Osteoblast (primary cell): Measurements from ENCODE around the gene TGFBRAP1. TPM values are rescaled to one million over a fixed set of nuclear protein-coding genes. Genes with fewer than 3 reads are reported as not detected.

Source experiments
- DNase-seq: peaks from one replicate; pipeline ENCODE4 v3.0.0; 2011; ENCODE audit warnings: low spot score, mixed read lengths; ENCODE audit not compliant: insufficient read length; ENCODE audit errors: missing footprints
- H2AFZ ChIP-seq: 2 replicates; pipeline ENCODE4 v1.6.0; 2011; ENCODE audit warnings: mild to moderate bottlenecking, low read length
- H3K27ac ChIP-seq: 2 replicates; pipeline ENCODE4 v1.5.1; 2011; ENCODE audit warnings: mild to moderate bottlenecking, low read depth, low read length, moderate library complexity
- H3K27me3 ChIP-seq: 2 replicates; pipeline ENCODE4 v1.6.0; 2012; ENCODE audit warnings: mild to moderate bottlenecking, control low read depth, inconsistent platforms, low read length, moderate library complexity; ENCODE audit not compliant: insufficient read depth
- H3K36me3 ChIP-seq: 2 replicates; pipeline ENCODE4 v1.5.1; 2011; ENCODE audit warnings: mild to moderate bottlenecking, low read length, control low read depth, moderate library complexity; ENCODE audit not compliant: insufficient read depth
- H3K4me1 ChIP-seq: 2 replicates; pipeline ENCODE4 v1.5.1; 2011; ENCODE audit warnings: mild to moderate bottlenecking, low read length, control low read depth, moderate library complexity; ENCODE audit not compliant: insufficient read depth
- H3K4me2 ChIP-seq: 2 replicates; pipeline ENCODE4 v1.6.0; 2011; ENCODE audit warnings: mild to moderate bottlenecking, low read length; ENCODE audit not compliant: insufficient read depth
- H3K4me3 ChIP-seq: fragments of 200-600 bp; sonication (generic); 3 replicates; pipeline ENCODE4 v1.5.1; 2012; ENCODE audit warnings: mild to moderate bottlenecking, low read length, inconsistent platforms; ENCODE audit not compliant: insufficient read depth
- H3K79me2 ChIP-seq: 2 replicates; pipeline ENCODE4 v1.6.0; 2012; ENCODE audit warnings: mild to moderate bottlenecking, low read length, control low read depth, inconsistent platforms; ENCODE audit not compliant: insufficient read depth
- H3K9me3 ChIP-seq: 2 replicates; pipeline ENCODE4 v1.5.1; 2011; ENCODE audit warnings: low read depth, low read length, control low read depth
- H4K20me1 ChIP-seq: 2 replicates; pipeline ENCODE4 v1.6.0; 2012; ENCODE audit warnings: mild to moderate bottlenecking, low read length, control low read depth; ENCODE audit not compliant: insufficient read depth
- total RNA-seq: library from RNA; depleted of rRNA; stranded (reverse); fragments of >200 nt; gene quantifications from 2 replicates; pipeline ENCODE4 v1.2.3, GENCODE V29; 2012
- TF ChIP-seq, protein P1 (sequence below): IDR thresholded peaks from 2 replicates; pipeline ENCODE4 v1.5.1; 2011; ENCODE audit warnings: mild to moderate bottlenecking, low read depth, low read length, moderate library complexity; ENCODE audit errors: extremely low read depth

Gene TGFBRAP1
- total RNA-seq, 1 donor, result 32.6 TPM

DNA sequence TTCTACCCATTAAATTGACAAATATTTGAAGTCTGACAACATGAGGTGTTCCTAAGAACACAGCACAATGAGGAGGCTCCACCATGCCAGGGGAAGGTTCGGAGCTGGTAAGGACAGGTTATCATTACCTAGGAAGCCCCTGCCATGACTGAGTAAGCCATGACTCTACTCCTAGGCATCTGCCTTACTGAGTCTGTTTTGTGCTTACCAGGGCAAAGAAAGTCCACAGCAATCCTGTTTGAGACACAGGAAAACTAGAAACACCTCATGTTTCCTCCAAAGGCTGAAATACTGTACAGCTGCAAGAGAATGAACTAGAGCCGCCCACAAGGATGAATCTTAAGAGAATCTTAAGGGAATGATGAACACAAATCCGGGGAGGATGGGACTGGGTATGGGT is 11.6 kb downstream of the TGFBRAP1 start:
- H3K36me3 ChIP-seq, result no peaks in the 10 kb centered on the region
- no peak for DNase-seq
- peaks cover 6% of the 10 kb centered on the region for H4K20me1 ChIP-seq
- H3K9me3 ChIP-seq, result no peaks in the 10 kb centered on the region
- no peak overlapping the region for H3K4me3 ChIP-seq
- H3K27ac ChIP-seq, result no peak overlapping the region
- peaks cover 12% of the 10 kb centered on the region for H3K4me1 ChIP-seq
- H2AFZ ChIP-seq, result no peak overlapping the region
- TF ChIP-seq, protein P1, sequence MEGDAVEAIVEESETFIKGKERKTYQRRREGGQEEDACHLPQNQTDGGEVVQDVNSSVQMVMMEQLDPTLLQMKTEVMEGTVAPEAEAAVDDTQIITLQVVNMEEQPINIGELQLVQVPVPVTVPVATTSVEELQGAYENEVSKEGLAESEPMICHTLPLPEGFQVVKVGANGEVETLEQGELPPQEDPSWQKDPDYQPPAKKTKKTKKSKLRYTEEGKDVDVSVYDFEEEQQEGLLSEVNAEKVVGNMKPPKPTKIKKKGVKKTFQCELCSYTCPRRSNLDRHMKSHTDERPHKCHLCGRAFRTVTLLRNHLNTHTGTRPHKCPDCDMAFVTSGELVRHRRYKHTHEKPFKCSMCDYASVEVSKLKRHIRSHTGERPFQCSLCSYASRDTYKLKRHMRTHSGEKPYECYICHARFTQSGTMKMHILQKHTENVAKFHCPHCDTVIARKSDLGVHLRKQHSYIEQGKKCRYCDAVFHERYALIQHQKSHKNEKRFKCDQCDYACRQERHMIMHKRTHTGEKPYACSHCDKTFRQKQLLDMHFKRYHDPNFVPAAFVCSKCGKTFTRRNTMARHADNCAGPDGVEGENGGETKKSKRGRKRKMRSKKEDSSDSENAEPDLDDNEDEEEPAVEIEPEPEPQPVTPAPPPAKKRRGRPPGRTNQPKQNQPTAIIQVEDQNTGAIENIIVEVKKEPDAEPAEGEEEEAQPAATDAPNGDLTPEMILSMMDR, result no peak
- no peaks in the 10 kb centered on the region for H3K27me3 ChIP-seq
- H3K4me2 ChIP-seq, result no peak overlapping the region
- H3K79me2 ChIP-seq, result peaks cover 82% of the 10 kb centered on the region

DNA sequence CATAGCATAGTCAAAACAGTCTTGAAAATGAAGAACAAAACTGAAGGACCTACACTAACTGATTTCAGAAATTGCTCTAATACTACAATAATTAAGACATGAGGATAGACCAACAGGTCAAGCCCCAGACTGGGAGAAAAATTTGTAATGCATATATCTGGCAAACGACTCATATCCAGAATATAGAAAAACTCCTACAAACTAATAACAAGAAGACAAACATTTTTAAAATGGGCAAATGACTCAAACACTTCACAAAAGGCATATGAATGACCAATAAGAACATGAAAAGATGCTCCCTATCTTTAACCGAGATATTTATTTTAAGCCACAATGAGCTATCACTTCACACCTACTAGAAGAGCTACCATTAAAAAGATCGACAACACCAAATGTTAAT is 14.2 kb downstream of the TGFBRAP1 start:
- no peaks in the 10 kb centered on the region for H3K9me3 ChIP-seq
- no peak overlapping the region for H3K27ac ChIP-seq
- H3K79me2 ChIP-seq, result peaks cover 80% of the 10 kb centered on the region
- no peaks in the 10 kb centered on the region for H3K27me3 ChIP-seq
- no peak overlapping the region for H3K4me3 ChIP-seq
- H2AFZ ChIP-seq, result no peak overlapping the region
- DNase-seq, result no peak
- H3K36me3 ChIP-seq, result no peaks in the 10 kb centered on the region
- TF ChIP-seq, protein P1, result no peak
- H3K4me2 ChIP-seq, result no peak overlapping the region
- H3K4me1 ChIP-seq, result peaks cover 2% of the 10 kb centered on the region
- peaks cover 11% of the 10 kb centered on the region for H4K20me1 ChIP-seq

DNA sequence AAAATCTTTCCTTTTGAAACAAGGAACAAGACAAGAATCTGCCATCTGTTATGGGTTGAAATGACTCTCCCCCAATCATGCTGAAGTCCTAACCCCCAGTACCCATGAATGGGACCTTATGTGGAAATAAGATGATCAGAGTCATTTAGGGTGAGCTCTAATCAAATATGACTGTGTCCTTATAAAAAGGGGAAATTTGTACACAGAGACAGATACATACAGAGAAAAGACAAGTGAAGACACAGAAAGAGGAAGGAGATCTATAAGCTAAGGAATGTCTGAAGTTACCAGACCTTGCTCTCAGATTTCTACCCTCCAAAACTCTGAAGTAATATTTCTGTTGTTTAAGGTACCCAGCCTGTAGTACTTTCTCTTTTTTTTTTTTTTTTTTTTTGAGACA is 15.7 kb downstream of the TGFBRAP1 start:
- Histone ChIP-seq H3K27ac (no peak overlapping the region), H3K27me3 (no peaks in the 10 kb centered on the region), H3K4me2 (no peak overlapping the region), H3K79me2 (peaks cover 86% of the 10 kb centered on the region), H3K36me3 (peaks cover 2% of the 10 kb centered on the region), H2AFZ (no peak overlapping the region), H3K4me3 (no peak overlapping the region), H4K20me1 (peaks cover 23% of the 10 kb centered on the region), H3K4me1 (peaks cover 2% of the 10 kb centered on the region), H3K9me3 (no peaks in the 10 kb centered on the region)
- no peak for DNase-seq
- TF ChIP-seq, protein P1, result no peak

DNA sequence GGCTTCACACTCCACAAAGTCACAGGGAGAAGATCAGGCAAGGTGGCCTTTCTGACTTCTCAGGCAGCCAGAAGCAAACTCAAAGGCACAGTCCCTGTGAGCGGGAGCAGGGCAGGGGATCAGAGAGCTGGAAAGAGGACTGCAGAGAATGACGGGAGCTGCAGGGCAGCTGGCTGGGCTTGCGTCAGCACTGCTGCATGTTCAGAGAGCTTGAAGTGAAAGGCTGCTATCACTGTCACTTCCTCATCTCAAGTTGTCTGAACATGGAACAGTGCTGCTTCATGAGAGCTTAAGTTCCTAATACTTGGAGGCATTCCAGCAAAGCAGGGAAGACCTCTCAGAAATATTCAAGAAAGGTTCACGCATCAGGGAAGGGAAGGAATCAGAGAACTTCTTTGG is 20.4 kb downstream of the TGFBRAP1 start:
- H3K27ac ChIP-seq, result no peak overlapping the region
- H3K79me2 ChIP-seq, result peaks cover 83% of the 10 kb centered on the region
- no peak overlapping the region for H2AFZ ChIP-seq
- H3K4me3 ChIP-seq, result no peak overlapping the region
- no peak for DNase-seq
- no peaks in the 10 kb centered on the region for H3K9me3 ChIP-seq
- H3K36me3 ChIP-seq, result peaks cover 21% of the 10 kb centered on the region
- no peak overlapping the region for H3K4me2 ChIP-seq
- peaks cover 2% of the 10 kb centered on the region for H3K4me1 ChIP-seq
- H3K27me3 ChIP-seq, result no peaks in the 10 kb centered on the region
- TF ChIP-seq, protein P1, result no peak
- H4K20me1 ChIP-seq, result peaks cover 19% of the 10 kb centered on the region
